Activated gamma-delta T cell treated with Interleukin-2 at 50 U/mL for 16 hours (primary cell): ENCODE data around the gene APLF.

Source experiments
- DNase-seq: peaks from one replicate; pipeline ENCODE4 v3.0.0-alpha.2; 2020

The APLF gene, protein sequence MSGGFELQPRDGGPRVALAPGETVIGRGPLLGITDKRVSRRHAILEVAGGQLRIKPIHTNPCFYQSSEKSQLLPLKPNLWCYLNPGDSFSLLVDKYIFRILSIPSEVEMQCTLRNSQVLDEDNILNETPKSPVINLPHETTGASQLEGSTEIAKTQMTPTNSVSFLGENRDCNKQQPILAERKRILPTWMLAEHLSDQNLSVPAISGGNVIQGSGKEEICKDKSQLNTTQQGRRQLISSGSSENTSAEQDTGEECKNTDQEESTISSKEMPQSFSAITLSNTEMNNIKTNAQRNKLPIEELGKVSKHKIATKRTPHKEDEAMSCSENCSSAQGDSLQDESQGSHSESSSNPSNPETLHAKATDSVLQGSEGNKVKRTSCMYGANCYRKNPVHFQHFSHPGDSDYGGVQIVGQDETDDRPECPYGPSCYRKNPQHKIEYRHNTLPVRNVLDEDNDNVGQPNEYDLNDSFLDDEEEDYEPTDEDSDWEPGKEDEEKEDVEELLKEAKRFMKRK

GRCh38 chr2:68467077-68467960, at the start of gene APLF, which contains the start of gene FBXO48:
Gene APLF, plus strand, starts transcription at chr2:68467585. Its CDS starts 147 bp downstream, at chr2:68467732.
Gene FBXO48, minus strand, starts transcription at chr2:68467294. Its CDS starts 2,149 bp downstream, at chr2:68465145.
- DNase-seq, result peak; percentile 97

GRCh38 chr2:68417926-68418325, 49.5 kb upstream of the APLF start:
- no peak for DNase-seq

GRCh38 chr2:68418419-68418818, 49.0 kb upstream of the APLF start:
- DNase-seq, result no peak

GRCh38 chr2:68418855-68419254, 48.5 kb upstream of the APLF start:
- DNase-seq, result no peak

DNA sequence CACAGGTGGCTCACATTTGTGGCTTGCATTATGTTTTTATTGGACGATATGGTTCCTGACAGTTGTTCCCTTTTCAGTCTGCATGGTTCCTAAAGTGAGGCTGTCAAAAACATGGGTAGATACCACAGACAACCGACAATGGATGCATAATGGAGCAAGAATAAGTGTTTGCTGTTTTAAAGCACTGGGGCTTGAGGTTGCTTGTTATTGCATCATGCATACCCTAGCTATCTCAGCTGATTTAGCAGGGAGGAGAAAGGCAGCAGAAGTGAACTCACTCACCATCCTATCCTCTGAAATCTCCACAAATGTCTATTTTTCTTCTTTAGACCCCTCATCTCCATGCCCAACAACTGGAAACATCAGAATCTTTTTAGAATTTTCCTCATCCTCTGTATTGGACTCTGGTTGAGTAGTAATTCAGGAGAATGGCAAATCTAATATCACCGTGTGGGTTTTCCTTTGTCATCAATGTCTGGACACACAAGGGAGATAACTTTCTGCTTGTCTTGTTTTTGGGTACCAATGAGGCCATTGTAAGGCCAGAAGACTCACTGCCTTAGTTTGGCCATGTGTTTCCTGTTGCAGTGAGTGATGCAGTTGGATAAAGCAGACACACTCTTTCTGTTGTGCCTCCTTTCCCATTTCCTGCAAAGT, 47.0 kb upstream of the APLF start:
- no peak for DNase-seq

- DNase-seq, result no peak
Observed at GRCh38 chr2:68423966-68424650, 43.3 kb upstream of the APLF start.

DNA sequence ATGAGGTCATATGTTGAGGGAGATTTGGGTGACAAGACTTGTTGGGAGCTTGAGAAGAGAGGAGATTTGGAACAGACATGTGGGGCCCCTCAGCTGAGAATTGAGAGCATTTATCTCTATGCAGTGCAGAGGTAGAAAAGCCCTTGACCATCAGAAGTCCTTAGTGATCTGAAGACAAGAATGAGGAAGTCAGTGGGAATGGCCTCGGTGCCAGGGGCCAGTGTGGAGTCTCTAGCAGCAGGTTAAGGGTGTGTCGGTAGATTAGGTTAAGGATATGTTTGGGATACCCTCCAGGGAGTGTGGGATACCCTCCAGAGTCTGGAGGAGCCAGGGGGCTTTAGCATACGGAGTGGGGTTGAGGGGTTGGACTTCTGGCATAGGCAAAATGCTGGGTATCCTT, 41.9 kb upstream of the APLF start:
- DNase-seq, result no peak

DNA sequence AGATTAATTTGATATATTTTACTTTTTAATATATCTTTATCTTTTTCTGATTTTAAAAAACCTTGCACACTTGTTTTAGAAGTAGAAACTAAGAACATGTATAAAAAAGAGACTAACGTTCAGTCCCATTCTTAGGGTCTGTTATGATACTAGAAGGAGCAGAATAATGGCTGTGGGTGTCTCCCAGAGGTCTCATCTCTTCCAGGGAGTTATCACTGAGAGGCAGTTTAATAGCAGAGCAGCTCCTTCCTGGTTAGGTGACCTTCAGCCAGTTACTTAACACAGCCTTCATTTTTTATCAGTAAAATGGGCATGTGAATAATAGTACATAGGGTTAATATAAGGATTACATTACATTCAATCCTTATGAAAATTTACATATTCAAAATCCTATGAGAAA, 40.9 kb upstream of the APLF start:
- DNase-seq, result no peak

- DNase-seq, result no peak
Observed at GRCh38 chr2:68426848-68427579, 40.4 kb upstream of the APLF start.

GRCh38 chr2:68428126-68428525, 39.3 kb upstream of the APLF start:
- no peak for DNase-seq

DNA sequence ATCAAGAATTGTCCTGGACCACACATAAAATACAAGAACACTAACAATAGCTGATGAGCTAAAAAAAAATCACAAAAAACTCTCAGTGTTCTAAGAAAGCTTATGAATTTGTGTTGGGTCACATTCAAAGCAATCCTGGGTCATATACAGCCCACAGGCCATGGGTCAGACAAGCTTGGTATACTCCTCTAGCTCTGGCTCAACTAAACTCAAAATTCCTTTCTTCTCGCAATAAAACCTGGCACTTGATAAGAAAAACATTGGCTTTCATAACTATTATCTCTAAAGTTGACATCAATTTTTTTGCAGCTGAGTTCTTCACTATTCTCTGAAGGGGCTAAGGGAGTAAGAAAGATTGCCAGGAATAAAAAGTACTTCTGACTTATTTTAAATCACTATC, 38.6 kb upstream of the APLF start:
- no peak for DNase-seq

- no peak for DNase-seq
Observed at GRCh38 chr2:68429311-68429826, 38.0 kb upstream of the APLF start.

DNA sequence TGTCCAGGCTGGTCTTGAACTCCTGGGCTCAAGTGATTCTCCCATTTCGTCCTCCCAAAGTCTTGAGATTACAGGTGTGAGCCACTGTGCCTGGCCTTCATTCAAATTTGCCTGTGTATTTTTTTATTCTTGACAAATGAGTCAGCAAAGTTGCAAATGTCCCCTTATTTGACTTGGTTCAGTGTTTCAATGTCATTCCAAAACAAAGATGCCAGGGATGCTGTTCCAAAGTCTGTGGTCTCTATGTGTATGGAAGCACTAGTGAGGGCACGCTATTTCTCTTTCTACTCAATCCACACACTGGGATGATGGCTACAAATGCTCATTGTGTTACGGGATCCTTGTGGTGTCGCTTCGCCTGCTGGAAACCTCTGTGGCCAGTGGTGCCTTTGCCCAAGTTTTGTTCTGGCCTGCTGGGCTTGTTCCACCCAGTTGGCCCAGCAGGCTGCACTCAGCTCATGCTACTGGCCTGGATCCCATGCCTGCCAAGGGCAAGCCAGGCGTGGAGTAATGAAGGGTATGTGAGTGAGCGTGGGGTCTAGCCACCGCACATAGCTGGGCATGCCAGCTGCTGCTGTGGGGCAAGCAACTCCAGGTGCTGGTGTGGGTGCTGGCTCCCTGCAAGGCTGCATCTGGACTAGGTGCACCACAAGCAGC, 35.9 kb upstream of the APLF start:
- DNase-seq, result no peak

DNA sequence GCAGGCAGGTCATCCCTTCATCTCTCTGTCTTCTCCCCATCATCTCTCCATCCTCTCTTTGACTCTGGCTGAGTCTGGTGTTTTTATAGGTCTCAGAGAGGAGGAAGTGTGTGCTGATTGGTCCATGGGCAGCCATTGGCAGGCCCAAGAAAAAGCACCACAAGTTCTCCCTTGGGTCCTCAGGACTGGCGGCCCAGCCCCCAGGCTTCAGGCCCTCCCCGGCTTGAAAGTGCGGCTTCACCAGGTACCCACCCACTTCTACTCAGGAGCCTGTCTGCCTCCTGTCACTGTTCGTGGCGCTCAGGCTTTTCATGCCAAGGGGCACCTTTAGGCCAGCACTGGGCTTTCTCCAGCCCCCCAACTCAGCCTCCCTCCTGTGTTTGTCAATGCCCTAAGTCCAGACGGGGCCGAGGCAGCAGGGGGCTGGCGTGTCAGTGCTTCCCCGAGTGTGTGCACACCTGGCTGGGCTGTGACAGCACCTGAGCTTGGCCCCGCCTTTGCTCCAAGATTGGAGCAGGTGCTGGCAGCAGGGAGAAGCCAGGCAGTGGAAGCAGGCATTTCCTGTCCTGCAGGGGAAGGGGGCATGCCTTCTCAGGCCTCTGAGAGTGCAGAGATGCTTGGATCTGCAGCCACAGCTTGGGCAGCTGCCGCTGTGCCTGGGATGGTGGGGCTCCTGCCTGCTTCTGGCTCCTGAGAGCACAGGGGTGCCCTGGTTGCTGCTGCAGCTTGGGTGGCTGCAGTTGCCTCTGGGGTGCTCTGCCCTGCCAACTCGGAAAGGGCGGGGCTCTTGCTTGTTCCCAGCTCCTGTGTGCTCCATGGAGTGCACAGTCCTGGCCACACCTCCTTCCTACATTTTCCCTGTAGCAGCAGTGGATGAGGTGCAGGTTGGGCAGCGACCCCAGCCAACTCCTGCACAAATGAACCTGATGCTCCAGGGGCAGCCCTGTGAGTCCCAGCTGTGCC, 34.4 kb upstream of the APLF start:
- no peak for DNase-seq

- no peak for DNase-seq
Observed at GRCh38 chr2:68434981-68435380, 32.4 kb upstream of the APLF start.

GRCh38 chr2:68435615-68436014, 31.8 kb upstream of the APLF start:
- DNase-seq, result no peak

- no peak for DNase-seq
Observed at GRCh38 chr2:68436270-68436669, 31.1 kb upstream of the APLF start.

DNA sequence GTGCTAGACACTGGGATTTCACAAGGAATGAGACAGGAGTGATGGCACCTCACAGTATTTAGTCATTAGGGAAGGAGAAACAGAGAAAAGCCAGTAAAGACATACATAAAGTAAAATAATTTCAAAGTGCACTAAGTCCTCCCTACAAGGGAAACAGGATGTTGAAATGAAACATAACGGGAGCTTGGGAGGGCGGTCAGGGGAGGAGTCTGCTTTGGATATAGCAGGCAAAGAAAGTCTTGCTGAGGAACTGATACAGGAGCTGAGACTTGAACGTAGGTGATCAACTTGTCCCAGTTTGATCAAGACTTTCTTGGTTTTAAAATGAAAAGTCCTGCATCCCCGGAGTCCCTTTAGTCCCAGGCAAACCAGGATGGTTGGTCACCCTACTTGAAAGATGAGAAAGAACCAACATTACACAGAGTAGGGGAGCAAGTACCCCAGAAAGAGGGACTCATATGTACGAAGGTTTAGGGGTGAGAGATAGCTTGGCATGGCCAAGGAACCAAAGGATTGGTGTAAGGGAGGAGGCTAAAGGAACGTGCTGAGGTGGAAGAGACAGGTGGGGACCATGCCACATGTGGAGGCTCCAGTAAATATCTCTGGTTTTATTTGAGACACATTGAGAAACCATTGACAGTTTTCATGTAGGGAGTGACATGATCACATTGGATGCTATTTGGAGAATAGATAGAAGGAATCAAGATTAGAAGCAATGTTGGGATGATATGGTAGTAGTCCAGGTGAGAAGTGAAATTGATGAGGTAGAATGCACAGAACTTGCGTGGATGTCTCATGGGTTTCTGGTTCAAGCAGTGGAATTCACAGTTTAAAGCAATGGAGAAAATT, 28.7 kb upstream of the APLF start:
- no peak for DNase-seq
